B cell (primary cell): ENCODE data around the gene ELMO1. TPM values are rescaled to one million over a fixed set of nuclear protein-coding genes. Genes with fewer than 3 reads are reported as not detected.

Experiments used
- ATAC-seq: fragments of 200-7000 bp; cut with Tn5 transposase; one replicate; pipeline ENCODE4 v1.10.0; 2021; ENCODE audit warnings: low read depth, mild to moderate bottlenecking, moderate number of reproducible peaks, moderate library complexity
- CTCF ChIA-PET: fragments of 350-600 bp; sonication (Branson Sonifier 250); formaldehyde crosslinking; loops from one replicate; lab custom pipeline; 2021; ENCODE audit warnings: antibody characterized with exemption, inconsistent platforms; lab: Charles Lee
- POLR2A ChIA-PET: fragments of 350-600 bp; sonication (Branson Sonifier 250); formaldehyde crosslinking; loops from one replicate; lab custom pipeline; 2021; ENCODE audit warnings: antibody characterized with exemption; lab: Charles Lee
- DNase-seq: peaks from one replicate; pipeline ENCODE4 v3.0.0; 2013
- H2AFZ ChIP-seq: 2 replicates; pipeline ENCODE4 v1.6.1; 2012; ENCODE audit warnings: mild to moderate bottlenecking, low read depth, low read length; ENCODE audit not compliant: insufficient read depth, poor library complexity, severe bottlenecking
- H3K27ac ChIP-seq, 2 donors: 1 replicate in 1 of 2; 2 replicates in 1 of 2; pipeline ENCODE4 v1.5.1; 2012 to 2013; ENCODE audit warnings: low read length in 2 of 2, mild to moderate bottlenecking in 2 of 2, moderate library complexity in 1 of 2
- H3K27me3 ChIP-seq, 4 experiments: fragments of 200-600 bp in 1 of 4; sonication (generic) in 1 of 4; replicated peaks in 1 of 4; 1 replicate in 2 of 4; 2 replicates in 2 of 4; pipeline versions ENCODE4 v1.6.1 to v1.7.0; 2013 to 2016; ENCODE audit warnings: low read length in 3 of 4, mild to moderate bottlenecking in 2 of 4, mixed read lengths in 1 of 4, moderate library complexity in 1 of 4; ENCODE audit not compliant: insufficient read depth in 4 of 4, control insufficient read depth in 3 of 4; ENCODE audit errors: control extremely low read depth in 1 of 4
- H3K36me3 ChIP-seq, 2 experiments: replicated peaks in 1 of 2; 1 replicate in 1 of 2; 2 replicates in 1 of 2; pipeline versions ENCODE4 v1.6.1 to v1.7.1; 2013; ENCODE audit warnings: low read length in 1 of 2; ENCODE audit not compliant: insufficient read depth in 2 of 2, control insufficient read depth in 1 of 2; ENCODE audit errors: control extremely low read depth in 1 of 2, extremely low read depth in 1 of 2
- H3K4me1 ChIP-seq, 2 donors: fragments of 200-600 bp in 1 of 2; sonication (generic) in 1 of 2; 1 replicate in 1 of 2; 2 replicates in 1 of 2; pipeline versions ENCODE4 v1.5.1 to v1.6.1; 2013 to 2017; ENCODE audit warnings: low read length in 2 of 2; ENCODE audit not compliant: control insufficient read depth in 2 of 2, insufficient read depth in 2 of 2
- H3K4me2 ChIP-seq: replicated peaks from 2 replicates; pipeline ENCODE3; 2012; ENCODE audit warnings: mild to moderate bottlenecking, low read depth, low read length; ENCODE audit not compliant: poor library complexity, severe bottlenecking
- H3K4me3 ChIP-seq, 5 experiments: fragments of 200-600 bp in 1 of 5; sonication (generic) in 1 of 5; 1 replicate in 3 of 5; 2 replicates in 2 of 5; pipeline versions ENCODE4 v1.5.1 to v1.7.0; 2011 to 2016; ENCODE audit warnings: low read length in 4 of 5, mild to moderate bottlenecking in 4 of 5, low read depth in 2 of 5, control low read depth in 1 of 5, moderate library complexity in 1 of 5; ENCODE audit not compliant: insufficient read depth in 1 of 5; ENCODE audit errors: control extremely low read depth in 1 of 5, extremely low read depth in 1 of 5
- H3K79me2 ChIP-seq: fragments of 200-600 bp; sonication (generic); one replicate; pipeline ENCODE4 v1.6.0; 2016; ENCODE audit warnings: low read length; ENCODE audit not compliant: control insufficient read depth, insufficient read depth
- H3K9ac ChIP-seq: fragments of 200-600 bp; sonication (generic); 2 replicates; pipeline ENCODE4 v1.6.1; 2017; ENCODE audit warnings: mild to moderate bottlenecking, low read length, moderate library complexity
- H3K9me3 ChIP-seq, 3 donors: one replicate each; pipeline versions ENCODE4 v1.6.1 to v1.7.1; 2013; ENCODE audit warnings: low read length in 2 of 3; ENCODE audit not compliant: control insufficient read depth in 2 of 3, insufficient read depth in 1 of 3; ENCODE audit errors: control extremely low read depth in 1 of 3
- H4K20me1 ChIP-seq: 2 replicates; pipeline ENCODE4 v1.6.0; 2012; ENCODE audit warnings: mild to moderate bottlenecking, low read length; ENCODE audit not compliant: insufficient read depth, control insufficient read depth, poor library complexity, severe bottlenecking
- H3K27ac Mint-ChIP-seq: one replicate; pipeline ENCODE4 v1.8.0; 2021; ENCODE audit warnings: mixed read lengths
- H3K27me3 Mint-ChIP-seq: one replicate; pipeline ENCODE4 v1.8.0; 2021; ENCODE audit warnings: mixed read lengths
- H3K4me1 Mint-ChIP-seq: one replicate; pipeline ENCODE4 v1.8.0; 2021; ENCODE audit warnings: mixed read lengths
- H3K4me3 Mint-ChIP-seq: one replicate; pipeline ENCODE4 v1.8.0; 2021; ENCODE audit warnings: mixed read lengths
- H3K9me3 Mint-ChIP-seq: one replicate; pipeline ENCODE4 v1.8.0; 2022; ENCODE audit warnings: mixed read lengths; ENCODE audit not compliant: insufficient read depth
- CTCF ChIP-seq: fragments of 200-600 bp; IDR thresholded peaks from one replicate; pipeline ENCODE4 v1.8.0; 2022; ENCODE audit warnings: antibody characterized with exemption, mild to moderate bottlenecking
- EZH2 ChIP-seq: IDR thresholded peaks from 2 replicates; pipeline ENCODE4 v1.6.1; 2012; ENCODE audit warnings: borderline replicate concordance, low read depth, mild to moderate bottlenecking, moderate library complexity, low read length; ENCODE audit not compliant: insufficient read depth, poor library complexity, severe bottlenecking
- WGBS: methylation state at CpG from one replicate; pipeline ENCODE4 v1.1.5; 2013; ENCODE audit warnings: missing lambda C conversion rate; ENCODE audit not compliant: insufficient coverage; 5-methylcytosine and 5-hydroxymethylcytosine counted together
- intact Hi-C: fragments of 100-400 bp; cut with micrococcal nuclease; formaldehyde crosslinking; loops from one replicate; pipeline ENCODE4 v1.10.0; 2022
- polyA plus RNA-seq: library from polyadenylated mRNA; depleted of rRNA; stranded (reverse); fragments of >200 nt; gene quantifications from 2 replicates; pipeline ENCODE4 v1.2.3, GENCODE V29; 2012
- total RNA-seq, 2 donors: library from RNA; stranded (reverse); fragments of 120-200 nt in 1 of 2; gene quantifications; 1 replicate in 1 of 2; 2 replicates in 1 of 2; pipeline versions ENCODE4 v1.2.3 to v1.2.4, GENCODE V29; 2013 to 2022

The ELMO1 gene
- total and polyA plus RNA-seq, 2 donors (not counting 1 experiment from before 2014, with no cell fraction given) = 44.7 to 177 TPM

GRCh38 chr7:37131855-37132254, 316.8 kb downstream of the ELMO1 start:
- TF ChIP-seq EZH2 (no peak), CTCF (no peak)
- POLR2A ChIA-PET = no interaction called here
- H3K9me3 ChIP-seq = peaks cover 0 to 3% (median 0%) of the 10 kb centered on the region in 3 donors
- H3K79me2 ChIP-seq = peaks cover 33% of the 10 kb centered on the region
- no peaks in the 10 kb centered on the region for H4K20me1 ChIP-seq
- H3K27me3 Mint-ChIP-seq = no peaks in the 10 kb centered on the region
- no peak overlapping the region for H2AFZ ChIP-seq
- H3K4me1 ChIP-seq = no peaks in the 10 kb centered on the region
- no peak overlapping the region for H3K4me2 ChIP-seq
- no peaks in the 10 kb centered on the region for H3K4me1 Mint-ChIP-seq
- no peak overlapping the region for H3K27ac ChIP-seq
- H3K27ac Mint-ChIP-seq = no peak overlapping the region
- intact Hi-C loops = no loop called here
- DNase-seq = no peak
- H3K27me3 ChIP-seq = no peaks in the 10 kb centered on the region
- CTCF ChIA-PET = no interaction called here
- WGBS = 77% methylated on average over 4 of the region's 4 CpGs
- H3K9me3 Mint-ChIP-seq = peaks cover 3% of the 10 kb centered on the region
- no peak overlapping the region for H3K4me3 ChIP-seq
- ATAC-seq = no peak
- no peak overlapping the region for H3K9ac ChIP-seq
- H3K36me3 ChIP-seq = peaks cover 2 to 58% of the 10 kb centered on the region in 2 experiments
- no peak overlapping the region for H3K4me3 Mint-ChIP-seq

- Histone ChIP-seq H4K20me1 (no peaks in the 10 kb centered on the region), H3K4me2 (no peak overlapping the region), H2AFZ (no peak overlapping the region), H3K27me3 (no peaks in the 10 kb centered on the region), H3K36me3 (peaks cover 5 to 53% of the 10 kb centered on the region in 2 experiments), H3K4me3 (no peak overlapping the region), H3K9me3 (peaks cover 0 to 3% (median 0%) of the 10 kb centered on the region in 3 donors), H3K79me2 (peaks cover 30% of the 10 kb centered on the region), H3K4me1 (no peaks in the 10 kb centered on the region), H3K9ac (no peak overlapping the region), H3K27ac (no peak overlapping the region)
- Mint-ChIP-seq H3K4me3 (no peak overlapping the region), H3K27ac (no peak overlapping the region), H3K4me1 (no peaks in the 10 kb centered on the region), H3K9me3 (peaks cover 6% of the 10 kb centered on the region), H3K27me3 (no peaks in the 10 kb centered on the region)
- CTCF ChIA-PET = no interaction called here
- ATAC-seq = no peak
- intact Hi-C loops = no loop called here
- TF ChIP-seq EZH2 = no peak
- no peak for TF ChIP-seq CTCF
- 93% methylated on average over 3 of the region's 4 CpGs for WGBS
- POLR2A ChIA-PET = no interaction called here
- DNase-seq = no peak
Observed at GRCh38 chr7:37129035-37129425, 319.6 kb downstream of the ELMO1 start.
